Right lobe of liver (tissue), 6 donors: ENCODE results near the gene PCP4L1. TPM values are rescaled to one million over a fixed set of nuclear protein-coding genes. Genes with fewer than 3 reads are reported as not detected.

Experiments
- ATAC-seq, 4 donors: fragments of 200-7000 bp; cut with Tn5 transposase; one replicate each; pipeline ENCODE4 v1.9.1; 2020; ENCODE audit warnings: mild to moderate bottlenecking in 4 of 4, moderate library complexity in 4 of 4
- DNase-seq, 3 donors: peaks; one replicate each; pipeline ENCODE4 v3.0.0-alpha.2; 2020
- H3K27ac ChIP-seq, 3 donors: fragments of 200-600 bp; one replicate each; pipeline ENCODE4 v1.8.0; 2022
- H3K27me3 ChIP-seq, 2 donors: fragments of 200-600 bp; one replicate each; pipeline ENCODE4 v1.8.0; 2022
- H3K36me3 ChIP-seq, 4 donors: fragments of 200-600 bp; sonication (generic) in 1 of 4; one replicate each; pipeline versions ENCODE4 v1.5.1 to v1.8.0; 2017 to 2022; ENCODE audit warnings: control low read depth in 1 of 4
- H3K4me1 ChIP-seq, 4 donors: fragments of 200-600 bp; sonication (generic) in 1 of 4; one replicate each; pipeline versions ENCODE4 v1.5.1 to v1.8.0; 2017 to 2022; ENCODE audit warnings: control low read depth in 1 of 4
- H3K4me3 ChIP-seq, 3 donors: fragments of 200-600 bp; one replicate each; pipeline ENCODE4 v1.8.0; 2022
- H3K9me3 ChIP-seq, 4 donors: fragments of 200-600 bp; sonication (generic) in 1 of 4; one replicate each; pipeline versions ENCODE4 v1.5.1 to v1.8.0; 2017 to 2022; ENCODE audit warnings: control low read depth in 1 of 4
- CTCF ChIP-seq, 4 donors: fragments of 200-600 bp in 3 of 4; fragments of 450-650 bp in 1 of 4; IDR thresholded peaks; one replicate each; pipeline versions ENCODE4 v1.5.1 to v1.8.0; 2016 to 2022; ENCODE audit warnings: antibody characterized with exemption in 4 of 4, mild to moderate bottlenecking in 2 of 4
- POLR2A ChIP-seq: fragments of 450-650 bp; IDR thresholded peaks from one replicate; pipeline ENCODE4 v1.6.1; 2017; ENCODE audit warnings: antibody characterized with exemption, mild to moderate bottlenecking
- WGBS: methylation state at CpG from one replicate; pipeline ENCODE4 v1.1.6; 2018; ENCODE audit warnings: low coverage, low lambda C conversion rate; ENCODE audit not compliant: insufficient coverage; ENCODE audit errors: missing lambda C conversion rate; 5-methylcytosine and 5-hydroxymethylcytosine counted together
- intact Hi-C, 2 donors: fragments of 100-400 bp; cut with DNase I; formaldehyde crosslinking; loops; one replicate each; pipeline versions ENCODE4 v1.11.2 to v1.14.1; 2022
- total RNA-seq, 6 experiments: library from RNA; depleted of rRNA in 2 of 6; stranded (reverse); fragments of >200 nt in 2 of 6; fragmentation: NEBNext Ultra II Directional in 3 of 6; extraction: Animal tissue kit (Norgen Biotek cat#: 25700) in 3 of 6; gene quantifications; one replicate each; pipeline versions ENCODE4 v1.1.0 to v1.2.4, GENCODE V29; 2016 to 2023
- donor health status: DM: no; HTN: yes; CAD: no.
- donor health status: DM: no; HTN: no; CAD: no.
- donor health status: DM: no; HTN: no; CAD: no.
- donor health status: DM: no; HTN: yes; CAD: no.
- donor health status: DM: no; HTN: yes; CAD: no.

PCP4L1 gene
- total RNA-seq, 6 experiments from 2014 or later: 1.3 to 6.0 (median 2.9) TPM

- Histone ChIP-seq H3K27ac (no peak overlapping the region), H3K4me1 (peaks cover 0 to 4% (median 0%) of the 10 kb centered on the region in 4 donors), H3K27me3 (no peaks in the 10 kb centered on the region), H3K4me3 (no peak overlapping the region), H3K9me3 (no peaks in the 10 kb centered on the region), H3K36me3 (peaks cover 0 to 72% (median 29%) of the 10 kb centered on the region in 4 donors)
- intact Hi-C loops: loop anchor here (10.0 kb wide), 2 partner anchors 52 to 62 kb away; no protein-coding TSS in a partner anchor
- DNase-seq (no peak), ATAC-seq (no peak)
- TF ChIP-seq CTCF (IDR thresholded peaks at IDR 0.05) (no peak), POLR2A (no peak)
- WGBS: 85% methylated on average over 8 of the region's 9 CpGs
These were observed 25.4 kb upstream of the PCP4L1 start for GRCh38 chr1:161233102-161233501.

- TF ChIP-seq POLR2A: no peak
- TF ChIP-seq CTCF (IDR thresholded peaks at IDR 0.05): no peak
- peaks cover 0 to 7% (median 0%) of the 10 kb centered on the region in 4 donors for H3K4me1 ChIP-seq
- no peaks in the 10 kb centered on the region for H3K9me3 ChIP-seq
- peak overlapping the region in 2 of 3 donors; percentile 90 to 98 for H3K27ac ChIP-seq
- intact Hi-C loops: loop anchor here (10.0 kb wide), 2 partner anchors 49 to 59 kb away; no protein-coding TSS in a partner anchor
- ATAC-seq (peak in 2 of 4 donors; percentile 5 to 7), DNase-seq (no peak)
- peaks cover 0 to 44% (median 15%) of the 10 kb centered on the region in 4 donors for H3K36me3 ChIP-seq
- H3K27me3 ChIP-seq: no peaks in the 10 kb centered on the region
- 35% methylated on average over 2 of the region's 5 CpGs for WGBS
- peak overlapping the region; percentile 38 to 73 (median 72) for H3K4me3 ChIP-seq
These were observed 22.4 kb upstream of the PCP4L1 start for GRCh38 chr1:161235957-161236775.

- Histone ChIP-seq H3K4me1 (peaks cover 0 to 7% (median 0%) of the 10 kb centered on the region in 4 donors), H3K27me3 (no peaks in the 10 kb centered on the region), H3K4me3 (peak within 1 kb of the TSS; percentile 38 to 73 (median 72)), H3K27ac (peak within 1 kb of the TSS; percentile 73 to 98 (median 90)), H3K36me3 (peaks cover 0 to 25% (median 6%) of the 10 kb centered on the region in 4 donors), H3K9me3 (no peaks in the 10 kb centered on the region)
- intact Hi-C loops: loop anchor here (10.0 kb wide), 2 partner anchors 47 to 57 kb away; no protein-coding TSS in a partner anchor
- TF ChIP-seq CTCF (IDR thresholded peaks at IDR 0.05): no peak
- TF ChIP-seq POLR2A: peak; percentile 79
- WGBS: 20% methylated on average over 4 of the region's 4 CpGs
- DNase-seq (peak; percentile 81 to 96 (median 94)), ATAC-seq (peak; percentile 90 to 99 (median 96))
These were observed 20.5 kb upstream of the PCP4L1 start, which contains the start of gene NR1I3 for GRCh38 chr1:161238039-161238473. NR1I3 (minus strand) TSS chr1:161238203; CDS start chr1:161236565, 1,638 bp downstream.

GRCh38 chr1:161241682-161242081 is 16.9 kb upstream of the PCP4L1 start:
- DNase-seq (no peak), ATAC-seq (no peak)
- no peak overlapping the region for H3K4me3 ChIP-seq
- 83% methylated on average over 3 of the region's 3 CpGs for WGBS
- H3K4me1 ChIP-seq: peaks cover 0 to 19% (median 2%) of the 10 kb centered on the region in 4 donors
- no peaks in the 10 kb centered on the region for H3K36me3 ChIP-seq
- intact Hi-C loops: no loop called here
- no peak for TF ChIP-seq CTCF (IDR thresholded peaks at IDR 0.05)
- no peak for TF ChIP-seq POLR2A
- no peaks in the 10 kb centered on the region for H3K9me3 ChIP-seq
- H3K27me3 ChIP-seq: no peaks in the 10 kb centered on the region
- H3K27ac ChIP-seq: no peak overlapping the region
